ENCODE results near the gene ZFP64.

The ZFP64 gene

DNA sequence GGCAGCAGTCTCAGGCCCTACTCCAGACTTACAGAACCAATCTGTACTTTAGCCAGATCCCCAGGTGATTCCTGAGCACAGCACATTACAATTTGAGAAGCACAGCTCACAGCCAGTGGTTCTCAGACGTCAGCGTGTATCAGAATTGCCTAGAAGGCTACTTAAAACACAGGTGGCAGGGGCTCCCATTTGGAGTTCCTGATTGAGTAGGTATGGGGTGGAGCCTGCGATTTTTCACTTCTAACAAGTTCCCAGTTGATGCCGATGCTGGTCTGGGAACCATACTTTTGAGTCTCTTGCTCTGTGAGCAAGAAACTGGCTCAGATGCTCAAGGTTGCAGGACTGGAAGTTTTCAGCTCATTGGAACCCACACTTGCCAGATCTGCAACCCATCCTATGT, 89.5 kb downstream of the ZFP64 start:
- no peak for DNase-seq (ENCODE audit: extremely low read depth, insufficient read length)
- Histone ChIP-seq H3K27me3 (replicated peaks; ENCODE audit: control insufficient read depth, insufficient read depth, low read length) (no peaks in the 10 kb centered on the region), H3K4me3 (replicated peaks; ENCODE audit: low read depth, low read length) (no peak overlapping the region), H3K36me3 (ENCODE audit: control insufficient read depth, insufficient read depth, low read length) (no peaks in the 10 kb centered on the region)
- no peak for TF ChIP-seq CTCF (IDR thresholded peaks at IDR 0.05; ENCODE audit: insufficient read depth, low read length, poor library complexity, severe bottlenecking)

Data from GM06990 (cell line).